Cardiac muscle cell (in vitro differentiated cells and primary cell): ENCODE measurements around the gene CASZ1. TPM values are rescaled to one million over a fixed set of nuclear protein-coding genes. Genes with fewer than 3 reads are reported as not detected.
A peak's percentile ranks its signal among the peaks of the same experiment; 100 is the strongest.

ENCODE experiments used
- DNase-seq, 2 donors: peaks; one replicate each; pipeline versions ENCODE4 v3.0.0 to v3.0.0-alpha.2; 2010 to 2017; ENCODE audit warnings: low read depth in 1 of 2, low spot score in 1 of 2
- H3K27ac ChIP-seq: fragments of 200-600 bp; sonication (generic); 2 replicates; pipeline ENCODE4 v1.5.1; 2016
- H3K27me3 ChIP-seq: fragments of 200-600 bp; sonication (generic); 2 replicates; pipeline ENCODE4 v1.6.0; 2016; ENCODE audit warnings: control low read depth
- H3K36me3 ChIP-seq: fragments of 200-600 bp; sonication (generic); 2 replicates; pipeline ENCODE4 v1.5.1; 2016; ENCODE audit warnings: control low read depth
- H3K4me1 ChIP-seq: fragments of 200-600 bp; sonication (generic); 2 replicates; pipeline ENCODE4 v1.8.1; 2017; ENCODE audit warnings: low read depth, mild to moderate bottlenecking, mixed run types
- H3K4me3 ChIP-seq: fragments of 200-600 bp; sonication (generic); 2 replicates; pipeline ENCODE4 v1.5.1; 2016; ENCODE audit warnings: mild to moderate bottlenecking
- H3K9me3 ChIP-seq: fragments of 200-600 bp; sonication (generic); 2 replicates; pipeline ENCODE4 v1.5.1; 2017; ENCODE audit warnings: low read depth, mild to moderate bottlenecking, control low read depth
- CTCF ChIP-seq: IDR thresholded peaks from 2 replicates; pipeline ENCODE4 v1.5.1; 2012; ENCODE audit warnings: low read depth, mild to moderate bottlenecking, low read length
- polyA plus RNA-seq: library from polyadenylated mRNA; unstranded; fragments of >200 nt; fragmentation: Nextera tagmentation; extraction: Ambion mirVana; gene quantifications from 2 replicates; pipeline ENCODE4 v1.2.1, GENCODE V29; 2016
- total RNA-seq: library from RNA; depleted of rRNA; stranded (reverse); fragments of >200 nt; gene quantifications from 2 replicates; pipeline ENCODE4 v1.2.3, GENCODE V29; 2016

The CASZ1 gene
- total and polyA plus RNA-seq, 2 experiments from 2014 or later = 53.5 to 87.3 TPM

DNA sequence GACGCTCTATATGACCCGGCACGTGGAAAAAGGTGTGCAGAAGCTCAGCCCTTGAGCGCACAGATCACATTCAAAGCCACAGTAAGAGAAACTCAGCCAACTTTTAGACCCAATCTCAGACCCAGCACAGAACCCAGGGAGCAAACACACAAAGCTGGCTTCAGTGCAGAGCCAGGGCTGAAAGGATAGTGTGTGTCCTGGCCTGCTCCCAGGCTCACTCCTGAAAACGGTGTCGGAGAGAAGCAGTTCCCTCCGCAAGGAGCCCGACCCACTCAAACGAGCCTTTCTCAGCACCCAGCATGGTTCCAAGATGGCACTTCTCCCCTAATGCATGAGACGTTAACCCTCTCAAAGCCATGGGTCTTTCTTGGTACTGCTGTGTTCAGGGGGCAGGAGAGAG lies 39.6 kb downstream of the CASZ1 start:
- TF ChIP-seq CTCF = no peak
- Histone ChIP-seq H3K36me3 (peaks cover 11% of the 10 kb centered on the region), H3K9me3 (no peaks in the 10 kb centered on the region), H3K27me3 (no peaks in the 10 kb centered on the region), H3K27ac (no peak overlapping the region), H3K4me1 (peaks cover 14% of the 10 kb centered on the region), H3K4me3 (no peak overlapping the region)
- no peak for DNase-seq

GRCh38 chr1:10755970-10756521 lies 40.4 kb downstream of the CASZ1 start:
- Histone ChIP-seq H3K9me3 (no peaks in the 10 kb centered on the region), H3K4me3 (no peak overlapping the region), H3K27me3 (no peaks in the 10 kb centered on the region), H3K36me3 (peaks cover 11% of the 10 kb centered on the region), H3K4me1 (peaks cover 14% of the 10 kb centered on the region), H3K27ac (no peak overlapping the region)
- DNase-seq = peak in 1 of 2 donors; percentile 49
- TF ChIP-seq CTCF = no peak

GRCh38 chr1:10754568-10755329 lies 41.7 kb downstream of the CASZ1 start:
- no peaks in the 10 kb centered on the region for H3K9me3 ChIP-seq
- TF ChIP-seq CTCF = no peak
- DNase-seq = no peak
- no peak overlapping the region for H3K4me3 ChIP-seq
- H3K27me3 ChIP-seq = no peaks in the 10 kb centered on the region
- H3K36me3 ChIP-seq = peaks cover 4% of the 10 kb centered on the region
- peaks cover 14% of the 10 kb centered on the region for H3K4me1 ChIP-seq
- H3K27ac ChIP-seq = no peak overlapping the region

DNA sequence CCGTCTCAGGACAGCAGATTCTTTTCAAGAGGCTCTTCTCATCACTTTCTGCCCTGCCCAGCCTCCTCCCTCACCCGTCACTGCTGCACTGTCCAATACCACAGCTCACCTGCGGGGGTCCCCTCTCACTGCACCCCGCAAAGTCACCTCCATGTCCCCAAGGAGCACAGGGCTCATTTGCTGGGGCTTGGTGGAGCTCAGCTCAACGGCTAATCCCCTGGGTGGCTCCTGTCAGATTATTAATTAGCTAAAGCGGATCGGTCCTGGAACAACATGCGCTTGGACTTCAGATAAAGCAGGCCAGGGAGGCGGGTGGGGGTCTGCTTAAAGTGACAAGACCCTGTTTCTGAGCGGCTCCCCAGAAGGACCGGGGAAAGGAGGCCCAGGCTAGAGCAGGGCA lies 43.1 kb downstream of the CASZ1 start:
- H3K4me1 ChIP-seq = peaks cover 14% of the 10 kb centered on the region
- no peak overlapping the region for H3K27ac ChIP-seq
- no peaks in the 10 kb centered on the region for H3K36me3 ChIP-seq
- H3K4me3 ChIP-seq = no peak overlapping the region
- H3K27me3 ChIP-seq = no peaks in the 10 kb centered on the region
- H3K9me3 ChIP-seq = no peaks in the 10 kb centered on the region
- DNase-seq = no peak
- TF ChIP-seq CTCF = no peak

GRCh38 chr1:10751561-10752085 lies 44.8 kb downstream of the CASZ1 start:
- no peak overlapping the region for H3K27ac ChIP-seq

More at GRCh38 chr1:10751561-10752085, 44.8 kb downstream of the CASZ1 start:
- H3K9me3 ChIP-seq = no peaks in the 10 kb centered on the region
- no peaks in the 10 kb centered on the region for H3K27me3 ChIP-seq
- H3K4me3 ChIP-seq = no peak overlapping the region
- H3K4me1 ChIP-seq = peaks cover 15% of the 10 kb centered on the region
- DNase-seq = no peak
- no peak for TF ChIP-seq CTCF
- no peaks in the 10 kb centered on the region for H3K36me3 ChIP-seq
